HG03457 (cell line): Measurements from ENCODE around the gene PLA2G4E.

Experiments used
- ATAC-seq: cut with Tn5 transposase; IDR thresholded peaks from one replicate; pipeline ENCODE4 v1.9.1; 2021; ENCODE audit warnings: moderate number of reproducible peaks; ENCODE audit not compliant: unreplicated experiment

Gene PLA2G4E

DNA sequence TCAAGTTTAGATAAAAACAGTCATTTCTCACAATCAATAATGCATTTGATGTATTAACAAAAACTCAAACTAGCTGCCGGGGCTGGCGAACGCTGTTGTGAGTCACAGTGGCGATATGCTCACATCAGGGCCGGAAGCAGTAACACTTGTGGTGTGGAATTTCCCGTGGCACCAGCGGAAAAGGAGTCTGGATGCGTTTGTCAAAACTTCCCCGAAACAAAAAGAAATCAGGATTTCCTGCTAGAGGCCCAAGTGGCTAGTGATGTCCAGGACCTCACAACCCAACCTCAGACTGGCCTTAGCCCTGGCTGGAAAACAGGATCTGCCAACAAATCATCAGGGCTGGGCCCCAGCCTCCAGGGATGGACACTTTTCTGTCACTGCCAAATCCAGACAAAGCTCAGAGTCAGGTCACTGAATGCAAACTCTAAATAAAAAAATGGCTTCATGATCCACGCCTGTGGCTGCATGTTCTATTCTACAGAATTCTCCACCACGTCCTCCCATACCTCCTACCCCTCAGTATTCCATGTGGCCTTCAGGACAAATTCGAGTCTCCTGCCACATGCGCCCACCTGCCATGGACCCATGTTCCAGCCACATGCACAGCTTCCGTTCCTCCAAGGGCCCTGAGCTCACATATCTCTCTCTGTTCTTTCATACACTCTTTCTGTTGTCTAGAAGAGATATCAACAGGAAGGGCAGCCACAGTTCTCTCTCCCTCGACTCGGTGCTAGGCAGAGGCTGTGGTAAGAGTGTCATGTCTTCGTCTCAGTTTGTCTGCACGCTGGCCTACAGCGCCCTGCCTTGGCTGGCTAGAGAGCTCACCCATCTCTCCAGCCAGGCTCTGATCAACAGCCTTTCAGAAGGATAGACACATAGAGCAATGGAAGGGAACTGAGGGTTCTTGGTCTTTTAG lies 83.9 kb downstream of the PLA2G4E start:
- no peak for ATAC-seq

DNA sequence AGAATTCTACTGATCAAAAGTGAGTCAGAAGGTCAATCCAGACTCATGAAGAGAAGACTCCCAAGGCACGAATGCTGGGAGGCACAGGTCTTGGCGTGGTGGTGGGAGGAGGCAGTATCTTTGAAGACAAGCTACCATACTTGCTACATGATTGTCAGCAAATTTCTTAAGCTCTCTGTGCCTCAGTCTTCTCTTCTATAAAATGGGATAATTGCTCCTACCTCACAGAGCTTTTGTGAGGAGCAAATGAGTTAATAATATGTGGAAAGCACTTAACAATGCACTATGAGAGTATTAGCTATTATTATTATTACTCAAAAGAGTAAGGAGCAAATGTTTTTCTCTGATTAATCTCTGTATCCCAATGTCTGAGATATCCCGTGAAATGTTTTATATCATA lies 84.7 kb downstream of the PLA2G4E start:
- ATAC-seq: no peak

DNA sequence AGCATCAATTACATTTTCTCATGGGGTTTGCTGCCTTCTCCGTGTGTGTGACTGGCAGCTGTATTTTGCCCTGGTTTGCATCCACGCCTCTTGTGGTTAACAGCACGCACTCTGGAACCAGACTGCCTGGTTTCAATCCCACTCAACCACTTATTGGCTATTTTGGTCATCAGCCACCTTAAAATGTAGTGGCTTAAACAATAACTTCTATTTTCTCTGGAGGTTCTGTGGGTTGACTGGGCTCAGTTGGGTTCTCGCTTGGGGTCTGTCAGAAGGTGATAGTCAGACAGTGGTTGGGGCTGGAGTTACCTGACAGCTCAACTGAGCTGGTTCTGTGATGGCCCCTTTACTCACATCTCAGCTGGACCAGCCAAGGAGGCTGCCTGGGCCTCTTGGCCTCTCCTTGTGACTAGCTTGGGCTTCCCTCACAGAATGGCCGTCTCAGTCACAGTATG lies 85.2 kb downstream of the PLA2G4E start:
- ATAC-seq: no peak

DNA sequence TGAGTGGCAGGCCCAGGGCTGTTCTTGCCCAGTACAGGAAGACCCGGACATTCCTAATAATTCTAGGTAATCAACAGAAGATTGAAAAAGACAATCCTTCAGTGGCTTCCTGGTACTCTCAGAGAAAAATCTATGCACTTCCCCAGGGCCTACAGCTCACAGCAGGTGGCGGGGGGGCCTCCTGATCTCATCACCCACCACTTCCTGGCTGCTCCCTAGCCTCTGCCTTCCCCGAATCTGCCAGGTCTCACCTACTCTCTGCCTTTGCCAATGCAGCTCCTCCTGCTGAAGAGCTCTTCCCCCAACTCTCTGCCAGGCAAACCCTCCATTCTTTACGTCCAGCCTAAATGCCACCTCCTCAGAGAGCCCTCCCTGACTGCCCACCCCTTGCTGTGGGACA lies 86.0 kb downstream of the PLA2G4E start:
- ATAC-seq: no peak

DNA sequence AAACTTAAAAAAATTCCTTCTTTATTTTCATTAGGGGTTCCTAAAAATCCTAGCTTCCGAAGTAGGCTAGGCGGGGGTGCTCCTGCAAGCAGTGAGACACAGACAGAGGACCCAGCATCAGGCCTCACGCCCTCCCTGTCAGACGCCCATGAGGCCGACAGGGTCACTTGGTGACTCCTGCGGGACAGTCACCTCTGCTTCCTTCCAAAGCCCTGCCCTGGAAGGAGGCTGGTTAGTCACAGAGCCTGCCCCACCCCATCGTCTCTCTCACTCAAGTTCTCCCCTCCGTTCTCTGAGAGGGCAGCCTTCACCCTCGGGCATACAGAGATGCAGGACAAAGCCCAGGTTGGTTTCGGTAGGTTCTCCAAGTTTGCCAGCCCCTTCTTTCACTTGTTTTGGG lies 87.1 kb downstream of the PLA2G4E start:
- ATAC-seq: no peak

DNA sequence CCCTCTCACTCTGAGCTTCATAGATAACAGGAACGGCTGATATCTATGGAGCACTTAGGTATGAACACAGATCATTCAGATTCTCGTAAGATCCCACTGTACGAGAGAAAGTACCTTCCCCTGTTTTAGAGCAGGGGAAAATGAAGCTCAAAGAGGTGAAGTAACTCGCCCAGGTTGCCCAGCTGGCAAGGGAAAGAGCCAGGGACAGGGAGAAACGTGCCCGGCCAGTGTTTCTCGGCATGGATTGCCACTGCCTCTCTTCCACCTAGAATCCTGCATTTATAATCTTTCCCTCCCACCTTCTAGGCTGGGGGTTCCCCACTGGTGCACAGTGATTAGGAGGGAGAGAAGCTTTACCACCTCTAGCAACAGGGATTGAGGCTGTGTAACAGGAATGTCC lies 87.5 kb downstream of the PLA2G4E start:
- ATAC-seq: no peak

DNA sequence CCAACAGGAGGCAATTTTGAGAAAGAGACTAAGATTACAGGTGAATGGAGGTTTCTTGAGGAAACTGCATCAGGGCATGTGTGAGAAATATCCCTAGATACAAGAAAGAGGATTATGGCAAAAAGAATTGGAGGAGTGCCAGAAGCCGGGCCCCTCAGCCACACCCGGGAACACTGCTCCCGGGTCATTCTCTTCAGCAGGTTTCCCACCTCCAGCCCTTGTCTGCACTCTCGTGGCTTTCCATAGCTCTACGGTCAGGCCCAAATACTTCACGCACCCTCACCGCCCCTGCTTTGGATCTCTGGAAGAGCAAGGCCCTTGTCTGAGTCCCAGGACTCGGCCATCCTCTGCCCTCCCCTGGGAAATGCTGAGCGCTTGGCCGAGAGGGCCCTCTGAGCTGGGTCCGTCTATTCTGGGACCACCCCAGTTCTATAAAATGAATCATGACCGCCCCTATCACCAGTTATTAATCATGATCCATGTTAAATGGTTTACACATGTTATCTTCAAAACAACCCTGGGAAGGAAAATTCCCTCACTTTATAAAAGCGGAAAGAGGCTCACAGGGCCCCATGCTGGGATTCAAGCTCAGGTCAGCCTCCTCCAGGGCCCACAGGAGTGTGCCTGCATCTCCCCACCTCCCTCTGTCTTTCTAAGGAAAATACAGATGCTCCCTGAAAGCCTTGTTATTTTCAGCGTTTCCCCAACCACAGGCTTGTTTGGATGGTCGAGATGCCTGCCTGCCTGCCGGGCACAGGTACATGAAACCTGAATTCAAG lies 88.1 kb downstream of the PLA2G4E start:
- ATAC-seq: no peak

DNA sequence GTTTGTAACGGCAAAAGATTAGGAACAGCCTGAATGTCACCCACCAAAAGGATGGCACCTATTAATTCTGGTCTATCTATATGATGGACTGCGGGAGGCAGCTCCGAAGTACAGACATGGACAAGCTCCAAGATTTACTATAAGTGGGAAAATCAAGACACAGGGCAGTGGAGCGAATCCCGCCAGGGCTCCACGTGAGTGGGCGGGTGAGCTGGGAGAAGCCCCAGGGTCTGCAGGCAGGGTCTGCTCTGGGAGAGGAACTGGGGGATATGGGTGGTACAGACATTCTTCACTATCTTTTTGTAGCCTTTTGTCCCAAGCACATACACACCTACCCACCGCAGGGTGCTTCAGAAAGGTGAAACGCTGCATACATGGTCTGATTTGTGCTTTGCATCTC lies 88.7 kb downstream of the PLA2G4E start:
- ATAC-seq: no peak
